CD4-positive, alpha-beta T cell treated with Interleukin-1 beta for 1 hour (primary cell): Measurements from ENCODE around the gene DDB1.

Experiments
- DNase-seq, 2 donors: peaks; one replicate each; pipeline ENCODE4 v3.0.0-alpha.2; 2020 to 2022

Gene DDB1

DNA sequence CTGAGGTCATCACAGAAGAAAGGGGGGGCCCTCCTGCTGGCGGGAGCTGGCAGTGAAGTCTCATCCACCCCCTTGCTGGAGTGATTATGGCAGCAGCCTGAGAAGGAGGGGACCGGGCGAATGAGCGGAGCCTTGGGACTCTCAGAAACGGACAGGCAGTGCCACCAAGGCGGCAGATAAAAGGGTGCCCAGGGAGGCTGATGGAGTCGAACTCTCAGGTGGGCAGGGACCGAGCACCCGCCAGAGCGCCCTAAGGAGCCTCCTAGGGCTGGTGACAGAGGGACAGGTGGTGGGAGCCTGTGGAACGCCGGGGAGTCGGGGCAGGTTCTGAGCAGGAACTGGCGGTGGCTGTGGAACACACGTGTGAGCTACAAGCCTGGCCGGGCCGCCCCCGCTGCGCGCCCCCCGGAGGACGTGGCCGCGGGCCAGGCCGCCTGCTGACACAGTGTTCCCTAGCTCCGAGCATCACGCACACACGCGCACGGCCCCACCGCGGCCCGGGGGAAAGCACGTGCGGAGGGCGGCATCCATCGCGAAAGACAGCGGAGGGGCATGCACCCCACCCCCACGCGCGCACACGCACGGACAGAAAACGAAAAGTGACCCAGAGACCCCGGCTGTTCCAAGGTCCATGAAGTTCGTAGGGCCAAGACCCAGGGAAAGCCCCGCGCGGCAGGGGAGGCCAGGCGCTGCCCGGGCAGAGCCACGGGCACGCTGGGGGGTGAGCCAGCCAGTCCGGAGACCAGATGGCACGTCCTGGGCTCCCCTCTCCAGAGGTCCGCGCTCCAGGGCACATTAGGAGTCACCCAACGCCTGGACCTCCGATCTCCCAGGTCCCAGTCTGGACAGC, 38.8 kb downstream of the DDB1 start:
- DNase-seq: peak in 1 of 2 donors; percentile 2

DNA sequence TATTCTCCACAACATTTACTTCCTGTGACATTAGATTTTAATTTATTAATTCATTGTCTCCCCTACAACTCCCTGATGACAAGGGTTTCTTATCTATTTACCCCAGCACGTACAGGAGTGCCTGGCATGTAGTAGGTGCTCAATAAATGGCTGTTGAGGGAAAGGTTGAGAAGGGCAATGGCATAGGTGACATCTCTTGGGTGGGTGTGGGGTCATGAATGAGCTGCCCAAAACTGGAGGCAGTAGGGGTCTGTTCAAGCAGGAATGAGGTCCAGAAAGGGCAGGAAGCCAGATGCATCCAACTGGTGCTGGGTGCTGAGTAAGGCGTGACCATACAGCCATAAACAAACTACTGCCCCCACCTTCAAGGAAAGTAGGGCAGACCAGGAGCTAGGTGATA, 40.5 kb downstream of the DDB1 start:
- DNase-seq: no peak

DNA sequence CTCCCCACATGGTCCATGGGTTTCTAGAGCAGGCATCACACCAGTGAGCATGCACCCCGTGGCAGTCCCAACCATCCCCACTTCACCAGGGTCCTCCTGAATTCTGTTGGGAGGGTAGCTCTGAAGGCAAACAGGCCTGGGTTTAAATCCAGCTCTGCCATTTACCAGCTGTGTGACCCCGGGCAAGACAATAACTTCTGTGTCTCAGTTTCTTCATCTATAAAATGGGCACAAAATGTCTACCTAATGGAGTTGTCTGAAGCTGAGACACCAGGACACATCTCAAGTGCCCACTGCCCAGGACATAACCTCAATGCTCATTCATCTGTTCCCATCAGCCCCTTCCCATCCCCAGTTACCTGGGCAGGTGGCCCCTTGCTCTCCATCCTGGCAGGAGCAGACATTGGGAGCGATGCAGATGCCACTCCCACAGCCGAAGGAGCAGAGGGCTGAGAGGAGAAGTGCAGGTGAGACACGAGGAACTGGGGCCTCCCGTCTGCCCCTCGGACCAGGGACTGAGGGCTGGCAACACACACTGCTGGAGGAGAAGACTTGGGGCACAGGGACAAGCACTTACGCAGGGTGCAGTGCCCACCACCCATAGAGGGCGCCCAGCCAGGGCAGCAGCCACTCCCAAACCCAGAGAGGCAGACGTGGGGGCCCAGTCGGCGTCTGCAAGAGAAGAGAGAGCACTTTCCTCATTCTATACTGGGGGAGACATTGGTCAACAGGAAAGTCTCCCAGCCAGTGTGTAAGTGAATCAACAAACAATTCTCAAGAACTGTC, 41.8 kb downstream of the DDB1 start:
- DNase-seq: no peak

DNA sequence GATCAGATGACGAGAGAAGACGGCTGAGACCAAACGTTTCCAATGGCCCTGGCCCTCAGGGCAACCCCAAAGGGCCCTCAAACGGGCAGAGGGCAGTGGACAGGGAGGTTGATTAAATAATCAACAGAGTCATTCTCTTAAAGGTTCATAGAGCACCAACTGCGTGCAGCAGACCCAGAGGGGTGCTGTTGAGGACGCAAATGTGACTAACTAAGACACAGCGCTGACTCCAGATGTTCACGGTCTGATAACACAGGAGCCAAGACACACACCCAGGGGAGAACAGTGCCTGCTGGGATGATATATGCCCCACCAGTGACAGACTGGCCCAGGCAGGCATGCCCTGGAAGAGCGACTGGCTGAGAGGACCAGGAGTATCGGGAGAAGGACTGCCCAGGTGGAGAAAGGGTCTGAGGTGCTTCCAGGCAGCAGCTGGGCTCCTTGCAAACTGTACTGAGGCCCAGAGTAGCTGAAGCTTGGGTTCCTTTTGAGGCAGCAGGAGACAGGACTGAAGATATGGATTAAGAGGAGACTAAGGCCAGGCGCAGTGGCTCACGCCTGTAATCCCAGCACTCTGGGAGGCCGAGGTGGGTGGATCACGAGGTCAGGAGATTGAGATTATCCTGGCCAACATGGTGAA, 45.4 kb downstream of the DDB1 start:
- DNase-seq: no peak

DNA sequence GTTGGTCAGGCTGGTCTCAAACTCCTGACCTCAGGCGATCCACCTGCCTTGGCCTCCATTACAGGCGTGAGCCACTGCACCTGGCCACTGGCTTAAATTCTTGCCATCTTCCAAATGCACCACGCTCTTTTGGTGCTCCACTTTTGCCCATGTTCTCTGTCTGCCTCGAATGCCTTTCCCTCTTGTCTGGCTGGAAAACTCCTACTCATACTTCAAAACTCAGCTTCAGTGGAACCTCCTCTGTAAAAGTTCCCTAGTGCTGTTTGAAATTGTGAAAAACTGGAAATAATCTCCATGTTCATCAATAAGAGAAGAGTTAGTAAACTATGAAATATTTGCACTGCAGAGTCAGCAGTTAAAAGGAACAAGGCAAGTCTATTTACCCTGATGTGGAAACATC, 49.3 kb downstream of the DDB1 start:
- no peak for DNase-seq

DNA sequence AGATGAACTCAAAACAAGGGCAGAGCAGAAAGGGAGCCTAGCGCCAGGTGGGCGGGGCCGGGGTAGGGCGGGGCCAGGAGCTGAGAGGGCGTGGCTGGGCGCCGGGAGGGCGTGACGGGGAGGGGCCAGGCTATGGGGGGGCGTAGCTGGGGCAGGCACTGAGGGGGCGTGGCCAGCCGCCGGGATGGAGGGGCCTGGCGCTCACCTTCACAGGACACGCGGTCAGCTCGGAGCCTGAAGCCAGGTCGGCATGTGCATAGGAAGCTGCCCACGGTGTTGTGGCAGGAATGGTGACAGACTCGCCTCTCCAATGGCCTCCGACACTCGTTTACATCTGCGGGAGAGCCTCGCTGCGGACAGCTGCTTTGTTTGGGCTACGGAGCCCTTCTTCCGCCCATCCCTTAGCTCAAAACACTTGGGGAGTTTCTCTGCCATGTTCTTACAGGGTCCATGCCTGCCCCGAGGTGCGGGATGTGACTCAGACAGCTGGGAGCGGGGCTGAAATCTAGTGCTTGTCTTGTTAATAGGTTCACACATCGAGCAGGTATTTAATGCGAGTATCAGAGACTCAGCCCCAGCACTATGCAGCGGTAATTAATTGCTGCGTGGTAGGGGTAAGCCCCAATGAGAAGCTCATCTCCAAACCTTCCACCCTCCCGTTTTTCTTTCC, 51.2 kb downstream of the DDB1 start:
- DNase-seq: peak in 1 of 2 donors; percentile 12

DNA sequence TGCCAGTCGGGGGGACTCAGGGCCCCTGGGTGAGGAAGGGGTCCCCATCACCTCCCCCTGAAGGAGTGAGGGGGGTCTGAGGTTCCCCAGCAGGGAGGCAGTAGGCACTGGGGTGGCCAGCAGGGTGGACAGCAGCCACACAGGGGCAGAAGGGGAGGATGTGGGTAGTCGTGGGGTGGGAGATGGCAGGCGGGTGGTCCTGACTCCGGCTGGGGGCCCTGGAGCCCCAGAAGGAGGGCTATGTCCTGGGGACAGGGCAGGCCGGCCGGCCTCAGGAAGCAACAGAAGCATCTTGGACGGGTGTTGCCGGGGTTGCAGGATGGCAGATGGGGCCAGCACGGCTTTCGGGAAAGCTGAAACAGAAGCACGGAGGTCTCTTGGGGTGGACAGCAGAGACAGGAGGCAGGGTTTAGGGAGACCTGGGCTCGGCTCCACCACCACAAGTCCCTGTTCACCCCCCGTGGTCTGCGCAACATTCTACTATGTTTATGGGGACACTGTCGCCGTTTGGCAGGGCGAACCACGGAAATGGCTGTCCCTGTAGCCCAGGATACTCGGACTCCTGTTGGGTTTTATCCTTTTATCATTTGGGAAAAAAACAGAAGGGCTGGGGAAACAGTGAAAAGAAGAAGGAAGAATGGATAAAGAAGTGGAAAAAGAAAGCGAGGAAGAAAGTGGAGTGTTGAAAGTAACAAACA, 51.9 kb downstream of the DDB1 start:
- no peak for DNase-seq

DNA sequence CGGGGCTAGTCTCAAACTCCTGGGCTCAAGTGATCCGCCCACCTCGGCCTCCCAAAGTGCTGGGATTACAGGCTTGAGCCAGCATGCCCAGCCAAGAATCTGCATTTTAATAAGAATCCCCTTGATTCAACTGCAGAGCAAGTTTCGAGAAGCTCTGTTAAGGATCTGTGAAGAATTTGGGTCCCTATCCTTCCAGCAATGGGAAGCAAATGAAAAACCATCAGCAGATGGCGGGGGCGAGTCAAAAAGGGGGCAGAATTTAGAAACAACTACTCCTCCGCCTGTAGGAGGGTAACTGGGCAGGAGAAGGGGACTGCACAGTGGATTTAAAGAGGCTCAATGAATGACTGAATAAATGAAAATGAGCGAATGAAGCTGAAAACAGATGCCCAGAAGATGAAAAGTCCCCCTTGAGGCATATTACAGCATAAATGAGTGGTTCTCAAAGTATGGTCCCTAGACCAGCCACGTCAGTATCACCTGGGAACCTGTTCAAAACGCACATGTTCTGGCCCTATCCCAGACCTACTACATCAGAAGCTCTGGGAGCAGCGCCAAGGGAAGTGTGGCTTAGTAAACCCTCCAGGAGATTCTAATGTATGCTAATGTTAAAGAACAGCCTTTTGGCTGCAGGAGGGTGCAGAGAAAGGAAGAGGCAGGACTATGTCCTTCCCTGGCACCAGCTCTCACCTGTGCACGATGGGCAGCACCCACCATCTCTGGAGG, 52.8 kb downstream of the DDB1 start:
- no peak for DNase-seq

DNA sequence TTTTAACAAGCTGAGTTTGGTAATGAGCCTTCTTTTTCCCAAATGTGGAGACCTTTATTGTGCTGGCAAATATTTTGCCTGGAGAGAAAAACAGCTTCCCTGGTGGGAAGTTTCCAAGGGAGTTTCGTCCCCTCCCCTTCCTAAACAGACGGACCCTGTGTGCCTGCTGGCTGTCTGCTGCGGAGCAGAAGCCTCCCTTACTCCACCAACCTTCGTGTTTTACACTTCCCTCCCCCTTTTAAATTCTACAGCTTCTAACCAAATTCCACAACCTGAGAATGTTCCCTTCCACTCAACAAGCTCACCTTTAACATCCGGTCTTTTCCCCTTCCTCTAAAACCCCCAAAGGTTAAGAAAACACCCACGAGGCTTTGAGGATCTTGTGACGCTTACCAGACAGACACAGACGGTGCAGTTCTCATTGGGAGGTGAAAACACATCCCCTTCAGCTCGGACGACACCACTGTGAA, 54.9 kb downstream of the DDB1 start:
- no peak for DNase-seq

DNA sequence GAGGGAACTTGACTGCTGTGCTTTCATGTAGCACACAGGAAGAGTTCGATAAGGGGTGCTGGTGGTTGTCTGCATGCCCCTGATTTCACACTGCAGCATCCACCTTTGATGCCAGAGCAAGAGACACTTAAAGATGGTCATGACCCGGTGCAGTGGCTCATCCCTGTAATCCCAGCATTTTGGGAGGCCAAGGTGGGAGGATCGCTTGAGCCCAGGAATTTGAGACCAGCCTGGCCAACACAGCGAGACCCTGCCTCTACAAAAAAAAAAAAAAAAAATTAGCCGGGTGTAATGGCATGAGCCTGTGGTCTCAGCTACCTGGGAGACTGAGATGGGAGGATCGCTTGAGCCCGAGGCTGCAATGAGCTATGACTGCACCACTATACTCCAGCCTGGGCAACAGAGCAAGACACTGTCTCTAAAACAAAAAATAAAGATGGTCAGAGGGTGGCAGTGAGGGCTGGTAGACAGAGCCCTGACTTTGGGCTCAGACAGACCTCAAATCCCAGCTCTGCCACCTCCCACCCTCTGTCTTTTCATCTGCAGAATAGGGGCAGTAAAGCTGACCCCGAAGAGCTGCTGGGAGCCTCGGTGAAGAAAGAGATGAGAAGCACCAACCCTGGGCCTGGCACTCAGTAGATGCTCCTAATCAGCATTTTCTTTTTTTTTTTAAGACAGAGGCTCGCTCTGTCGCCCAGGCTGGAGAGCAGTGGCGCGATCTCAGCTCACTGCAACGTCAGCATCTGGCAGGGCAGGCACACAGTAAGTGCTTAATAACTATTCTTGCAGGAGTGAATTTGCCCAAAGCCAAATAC, 55.5 kb downstream of the DDB1 start:
- no peak for DNase-seq

DNA sequence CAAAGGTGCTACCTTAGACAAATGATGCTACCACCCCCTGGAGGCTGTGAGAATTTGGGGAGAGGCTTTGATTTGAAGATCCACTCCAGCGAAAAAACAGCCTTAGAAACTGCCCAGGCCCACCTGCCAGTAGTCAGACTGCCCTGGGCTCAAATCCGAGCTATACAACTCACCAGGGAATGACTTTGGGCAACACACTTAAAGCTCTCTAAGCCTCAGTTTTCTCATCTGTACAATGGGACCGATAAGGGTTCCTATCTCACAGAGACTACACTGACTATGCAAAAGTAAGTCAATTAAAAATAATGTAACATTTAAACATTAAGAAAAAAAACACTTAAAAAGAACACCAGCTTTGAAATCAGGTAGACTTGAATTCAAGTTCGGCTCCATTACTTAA, 57.7 kb downstream of the DDB1 start:
- no peak for DNase-seq

DNA sequence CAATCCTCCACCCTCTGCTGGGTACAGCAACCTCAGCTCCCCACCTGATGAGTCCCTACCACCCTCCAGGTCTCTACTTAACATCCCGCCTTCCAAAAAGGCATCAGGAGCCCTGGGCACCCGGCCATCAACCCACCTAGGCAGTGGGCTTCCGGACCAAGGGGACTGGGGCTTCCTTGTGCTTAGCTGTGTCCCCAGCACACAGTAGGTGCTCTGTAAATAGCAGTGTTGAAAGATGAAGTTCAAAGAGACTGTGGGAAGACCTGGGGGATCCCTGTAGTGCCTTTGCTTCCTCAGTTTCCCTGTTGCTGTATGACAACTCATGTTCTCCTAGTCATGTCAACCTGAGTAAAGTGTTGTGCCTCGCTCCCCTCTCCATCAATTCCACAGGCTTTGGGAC, 58.8 kb downstream of the DDB1 start:
- DNase-seq: no peak

DNA sequence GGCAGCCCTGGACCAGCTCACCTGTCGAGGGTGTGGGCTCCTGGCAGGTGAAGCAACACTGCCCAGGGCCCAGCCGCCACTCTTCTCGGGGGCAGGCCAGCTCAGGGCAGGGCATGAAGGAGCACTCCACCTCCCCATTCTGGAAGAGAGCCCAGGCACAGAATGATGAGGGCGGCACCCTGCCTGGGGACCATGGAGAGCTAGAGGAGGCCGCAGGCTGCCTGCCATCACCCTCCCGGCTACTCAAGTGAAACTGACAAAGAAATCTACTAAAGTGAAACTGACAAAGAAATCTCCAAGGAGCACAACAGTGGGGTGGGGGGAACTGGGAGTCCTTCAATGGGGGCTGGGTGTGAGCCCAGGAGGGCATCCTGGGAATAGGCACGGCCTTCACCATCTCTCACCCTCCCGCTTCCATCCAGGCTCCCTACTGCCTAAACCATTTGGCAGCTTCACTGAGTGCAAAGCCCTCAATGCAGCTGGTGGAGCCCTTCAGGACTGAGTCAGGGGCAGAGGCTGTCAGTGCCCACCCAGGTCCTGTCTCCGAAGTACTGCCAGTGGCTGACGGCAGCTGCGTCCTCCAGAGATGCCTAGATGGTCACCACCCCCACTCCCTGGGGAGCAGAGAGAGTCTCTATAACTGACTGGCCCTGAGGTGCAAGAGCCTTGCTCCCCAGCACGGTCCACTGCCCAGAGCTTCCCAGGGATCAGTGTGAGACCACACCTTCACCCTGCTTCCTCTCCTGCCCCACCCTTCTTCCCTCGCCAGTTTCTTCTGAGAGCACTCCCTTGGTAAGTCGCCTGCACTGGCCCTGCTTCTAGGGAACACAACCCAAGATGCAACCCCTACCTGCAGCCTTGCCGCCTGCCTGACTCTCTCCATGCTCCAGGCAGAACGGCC, 59.5 kb downstream of the DDB1 start:
- no peak for DNase-seq

DNA sequence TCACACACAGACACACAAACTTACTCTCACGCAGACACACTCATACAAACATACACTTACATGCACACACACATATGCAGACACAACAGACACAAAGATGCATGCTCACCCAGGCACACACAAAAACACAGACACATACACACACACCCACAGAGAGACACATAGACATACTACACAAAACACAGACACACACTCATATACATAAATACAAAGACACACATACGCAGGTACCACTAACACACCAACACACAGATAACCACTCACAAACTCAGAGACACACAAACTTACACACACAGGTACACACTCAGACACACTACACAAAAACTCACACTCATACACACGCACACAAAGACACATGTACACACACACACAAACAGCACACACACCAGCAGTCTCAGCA, 60.2 kb downstream of the DDB1 start:
- no peak for DNase-seq

DNA sequence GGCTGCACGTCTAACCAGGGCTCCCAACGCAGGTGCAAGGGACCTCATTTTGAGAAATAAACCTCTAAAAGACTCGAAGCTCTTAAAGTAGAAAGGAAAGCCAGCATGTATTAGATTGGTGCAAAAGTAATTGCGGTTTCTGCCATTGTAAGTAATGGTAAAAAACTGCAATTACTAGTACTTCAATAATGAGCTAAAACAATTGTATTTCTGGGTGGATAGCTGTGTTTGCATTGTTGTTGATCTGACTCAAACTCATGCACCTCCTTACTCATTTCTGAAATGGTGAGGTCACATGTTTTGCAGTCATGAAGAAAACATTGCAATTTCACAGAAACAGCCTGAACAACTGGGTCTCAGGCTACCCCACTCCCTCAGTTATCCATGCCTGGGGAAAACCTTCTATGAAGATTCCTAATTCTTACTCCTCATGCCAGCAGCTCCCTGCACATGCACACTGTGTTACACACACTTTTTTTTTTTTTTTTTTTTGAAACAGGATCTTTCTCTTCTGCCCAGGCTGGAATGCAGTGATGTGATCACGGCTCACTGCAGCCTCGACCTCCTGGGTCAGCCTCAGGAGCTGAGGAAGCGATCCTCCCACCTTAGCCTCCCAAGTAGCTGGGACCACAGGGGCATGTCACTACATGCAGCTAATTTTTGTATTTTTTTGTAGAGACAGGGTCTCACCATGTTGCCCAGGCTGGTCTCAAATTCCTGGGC, 62.4 kb downstream of the DDB1 start:
- no peak for DNase-seq

DNA sequence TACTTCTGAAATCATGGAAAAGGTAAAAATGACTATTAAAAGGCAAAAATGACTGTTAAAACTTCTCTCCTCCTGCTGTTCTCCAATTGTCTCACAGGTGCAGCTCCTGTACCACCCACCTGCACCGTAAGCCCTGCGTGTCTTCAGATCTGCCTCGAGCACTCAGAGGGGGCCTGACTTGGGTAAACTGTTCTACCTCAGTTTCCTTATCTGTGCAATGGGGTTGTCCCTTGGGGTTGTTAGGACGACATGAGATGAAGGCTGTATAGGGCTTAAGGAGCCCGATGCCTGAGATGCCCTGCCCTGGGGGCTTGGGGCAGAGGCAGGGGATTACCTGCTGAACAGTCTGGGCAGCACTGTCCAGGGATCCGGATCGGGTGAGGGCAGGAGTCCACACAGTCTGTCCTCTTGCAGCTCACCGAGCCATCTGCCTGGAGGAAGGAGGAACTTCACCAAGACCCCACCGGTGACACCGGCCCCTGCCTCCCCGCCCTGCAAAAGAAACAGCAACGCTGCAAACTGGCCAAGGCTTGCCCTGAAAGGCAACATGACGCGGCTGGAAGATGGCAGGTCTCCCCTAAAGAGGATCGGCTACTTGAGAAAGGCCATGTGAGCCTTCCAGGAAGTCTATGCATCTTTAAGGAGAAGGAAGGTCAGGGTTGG, 64.2 kb downstream of the DDB1 start:
- DNase-seq: no peak

DNA sequence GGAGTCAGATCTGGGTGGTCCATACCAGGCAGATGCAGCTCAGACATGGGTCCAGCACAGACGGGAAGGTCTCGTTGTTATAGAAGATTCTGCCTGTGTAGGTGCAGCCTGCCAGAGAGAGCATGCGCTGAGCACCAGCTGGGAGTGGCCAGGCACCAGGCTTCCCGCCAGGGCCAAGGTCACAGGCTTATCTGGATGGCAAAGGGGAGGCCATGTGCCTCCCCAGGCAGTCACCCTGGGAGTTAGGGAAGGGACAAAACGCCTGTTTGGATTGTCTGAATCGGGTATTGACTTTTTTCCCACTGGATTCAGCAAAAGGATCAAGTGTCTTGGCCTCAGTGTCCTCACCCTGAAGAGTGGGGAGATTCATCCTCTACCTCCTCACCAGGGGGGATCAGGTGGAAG, 65.5 kb downstream of the DDB1 start:
- no peak for DNase-seq

DNA sequence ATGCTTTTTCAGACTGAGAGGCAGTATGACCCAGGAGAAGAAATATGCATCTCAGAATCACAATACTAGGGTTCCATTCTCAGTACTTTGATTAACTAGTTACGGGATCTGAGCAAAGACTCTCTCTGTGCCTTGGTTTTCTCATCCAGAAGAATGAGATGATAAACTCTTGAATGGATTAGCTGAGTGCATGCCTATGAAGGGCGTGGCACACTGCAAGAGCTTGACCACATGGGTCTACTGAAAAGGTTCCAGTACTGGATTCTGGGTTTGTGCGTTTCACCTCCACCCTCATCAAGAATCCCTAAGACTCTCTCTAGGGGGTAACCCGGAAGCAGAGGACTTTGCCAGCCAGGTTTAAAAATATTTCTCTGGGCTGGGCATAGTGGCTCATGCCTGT, 66.3 kb downstream of the DDB1 start:
- DNase-seq: no peak
